ENCODE measurements around the gene ZBTB20.

GRCh38 chr3:114709102-114709501, 438.0 kb downstream of the ZBTB20 start:
- TF ChIP-seq POLR2A (IDR thresholded peaks at IDR 0.05): no peak
- no peak for TF ChIP-seq CTCF (IDR thresholded peaks at IDR 0.05)
- no peak for TF ChIP-seq POLR2AphosphoS5 (IDR thresholded peaks at IDR 0.05)
